Measurements from ENCODE around the gene TRO. TPM values are rescaled to one million over a fixed set of nuclear protein-coding genes. Genes with fewer than 3 reads are reported as not detected.

TRO gene
- total and polyA plus RNA-seq, 12 donors, result 1.4 to 5.3 (median 3.2) TPM

- Histone ChIP-seq H3K27ac (no peak overlapping the region), H3K4me1 (no peaks in the 10 kb centered on the region)
- ATAC-seq, result no peak
Measured at GRCh38 chrX:54978448-54978847, 57.8 kb downstream of the TRO start.

GRCh38 chrX:54979432-54979831 is 58.8 kb downstream of the TRO start:
- Histone ChIP-seq H3K27ac (no peak overlapping the region), H3K4me3 (no peak overlapping the region), H3K36me3 (no peaks in the 10 kb centered on the region), H3K4me1 (no peaks in the 10 kb centered on the region), H3K9me3 (peaks cover 0 to 8% (median 0%) of the 10 kb centered on the region in 11 donors), H3K27me3 (peaks cover 0 to 41% (median 0%) of the 10 kb centered on the region in 7 donors)
- no peak for TF ChIP-seq CTCF (IDR thresholded peaks at IDR 0.05)
- DNase-seq, result no peak
- no peak for ATAC-seq
- intact Hi-C loops (cut with DNase I), result no loop called here

More at GRCh38 chrX:54978448-54978847, 57.8 kb downstream of the TRO start:
- DNase-seq, result no peak
- Histone ChIP-seq H3K9me3 (peaks cover 0 to 8% (median 0%) of the 10 kb centered on the region in 11 donors), H3K27me3 (peaks cover 0 to 43% (median 0%) of the 10 kb centered on the region in 7 donors), H3K4me3 (no peak overlapping the region), H3K36me3 (no peaks in the 10 kb centered on the region)
- intact Hi-C loops (cut with DNase I), result no loop called here
- TF ChIP-seq CTCF (IDR thresholded peaks at IDR 0.05), result no peak

- no peaks in the 10 kb centered on the region for H3K4me1 ChIP-seq
Measured at GRCh38 chrX:54980334-54980733, 59.7 kb downstream of the TRO start.

More at GRCh38 chrX:54980334-54980733, 59.7 kb downstream of the TRO start:
- H3K4me3 ChIP-seq, result no peak overlapping the region
- no peaks in the 10 kb centered on the region for H3K36me3 ChIP-seq
- DNase-seq, result no peak
- intact Hi-C loops (cut with DNase I), result no loop called here
- WGBS, 2 donors, result 81 to 83% methylated on average over 6 of the region's 6 CpGs
- no peak for ATAC-seq
- no peak for TF ChIP-seq CTCF (IDR thresholded peaks at IDR 0.05)
- peaks cover 0 to 8% (median 0%) of the 10 kb centered on the region in 11 donors for H3K9me3 ChIP-seq
- H3K27me3 ChIP-seq, result peaks cover 0 to 38% (median 0%) of the 10 kb centered on the region in 7 donors
- H3K27ac ChIP-seq, result no peak overlapping the region

Other genes with a start within 250 kb of the TRO start
- gene ITIH6, start 122.6 kb upstream of the TRO start, total RNA-seq, result not detected
- not detected for gene ITIH6, start 122.6 kb upstream of the TRO start, polyA plus RNA-seq
- gene MAGED2, start 113.1 kb upstream of the TRO start, total RNA-seq, result 100 to 1,000 TPM in 6 of 10 donors, 10 to 100 TPM in 4; 85.6 to 130 (median 106) TPM
- gene MAGED2, start 113.1 kb upstream of the TRO start, polyA plus RNA-seq, result 10 to 100 TPM; 55.1 to 87.1 TPM
- gene PFKFB1, start 73.4 kb downstream of the TRO start, total RNA-seq, result under 1 TPM in 5 of 10 donors, not detected in 5; 0.12 to 0.59 (median 0.24) TPM
- under 1 TPM in 1 of 2 donors, not detected in 1; 0.13 TPM for gene PFKFB1, start 73.4 kb downstream of the TRO start, polyA plus RNA-seq
- gene APEX2, start 79.5 kb downstream of the TRO start, total RNA-seq, result 10 to 100 TPM in 4 of 10 donors, 1 to 10 TPM in 6; 8.7 to 12.5 (median 9.8) TPM
- 1 to 10 TPM; 3.7 to 9.4 TPM for gene APEX2, start 79.5 kb downstream of the TRO start, polyA plus RNA-seq
- 1 to 10 TPM in 8 of 10 donors, under 1 TPM in 2; 0.61 to 3.8 (median 1.5) TPM for gene ALAS2, start 110.2 kb downstream of the TRO start, total RNA-seq
- gene ALAS2, start 110.2 kb downstream of the TRO start, polyA plus RNA-seq, result under 1 TPM in 1 of 2 donors, not detected in 1; 0.04 TPM
- gene PAGE2B, start 154.2 kb downstream of the TRO start, total RNA-seq, result not detected
- gene PAGE2B, start 154.2 kb downstream of the TRO start, polyA plus RNA-seq, result not detected
- gene PAGE2, start 168.2 kb downstream of the TRO start, total RNA-seq, result not detected
- not detected for gene PAGE2, start 168.2 kb downstream of the TRO start, polyA plus RNA-seq